GM23248 (cell line): ENCODE measurements around the gene WWC1. TPM values are rescaled to one million over a fixed set of nuclear protein-coding genes. Genes with fewer than 3 reads are reported as not detected.

ENCODE experiments used
- DNase-seq: peaks from one replicate; pipeline ENCODE4 v3.0.0-alpha.2; 2015
- H2AFZ ChIP-seq: fragments of 200-600 bp; sonication (generic); 2 replicates; pipeline ENCODE4 v1.6.1; 2016; ENCODE audit warnings: antibody characterized with exemption
- H3F3A ChIP-seq: fragments of 200-600 bp; sonication (generic); 2 replicates; pipeline ENCODE4 v1.6.1; 2016; ENCODE audit warnings: mild to moderate bottlenecking, antibody characterized with exemption, mixed run types; ENCODE audit not compliant: insufficient read depth
- H3K27ac ChIP-seq: fragments of 200-600 bp; sonication (generic); 2 replicates; pipeline ENCODE4 v1.5.1; 2016; ENCODE audit warnings: mild to moderate bottlenecking
- H3K27me3 ChIP-seq: fragments of 200-600 bp; sonication (generic); replicated peaks from 2 replicates; pipeline ENCODE4 v1.6.1; 2016; ENCODE audit warnings: mild to moderate bottlenecking; ENCODE audit not compliant: insufficient read depth
- H3K36me3 ChIP-seq: fragments of 200-600 bp; sonication (generic); 2 replicates; pipeline ENCODE4 v1.6.1; 2016; ENCODE audit warnings: low read depth, mild to moderate bottlenecking
- H3K4me1 ChIP-seq: fragments of 200-600 bp; sonication (generic); 2 replicates; pipeline ENCODE4 v1.6.1; 2016; ENCODE audit warnings: mild to moderate bottlenecking; ENCODE audit not compliant: insufficient read depth
- H3K4me2 ChIP-seq: fragments of 200-600 bp; sonication (generic); one replicate; pipeline ENCODE4 v1.6.1; 2016; ENCODE audit warnings: mild to moderate bottlenecking; ENCODE audit not compliant: unreplicated experiment
- H3K4me3 ChIP-seq: fragments of 200-600 bp; sonication (generic); 2 replicates; pipeline ENCODE4 v1.5.1; 2016; ENCODE audit warnings: mild to moderate bottlenecking
- H3K79me2 ChIP-seq: fragments of 200-600 bp; sonication (generic); 2 replicates; pipeline ENCODE4 v1.6.1; 2016; ENCODE audit warnings: mild to moderate bottlenecking; ENCODE audit not compliant: insufficient read depth
- H3K9ac ChIP-seq: fragments of 200-600 bp; sonication (generic); 2 replicates; pipeline ENCODE4 v1.6.1; 2016; ENCODE audit warnings: mild to moderate bottlenecking
- H3K9me2 ChIP-seq: fragments of 200-600 bp; sonication (generic); 2 replicates; pipeline ENCODE4 v1.6.1; 2016; ENCODE audit warnings: mixed run types, mild to moderate bottlenecking, moderate library complexity; ENCODE audit not compliant: insufficient read depth
- H3K9me3 ChIP-seq: fragments of 200-600 bp; sonication (generic); one replicate; pipeline ENCODE4 v1.6.1; 2017; ENCODE audit warnings: low read depth
- H4K20me1 ChIP-seq: fragments of 200-600 bp; sonication (generic); 2 replicates; pipeline ENCODE4 v1.6.0; 2016; ENCODE audit not compliant: insufficient read depth
- EZH2 ChIP-seq: fragments of 200-600 bp; sonication (generic); IDR thresholded peaks from 2 replicates; pipeline ENCODE4 v1.6.1; 2018; ENCODE audit warnings: antibody characterized with exemption, mild to moderate bottlenecking; ENCODE audit not compliant: insufficient read depth, poor library complexity, severe bottlenecking
- EZH2phosphoT487 ChIP-seq: fragments of 200-600 bp; sonication (generic); IDR thresholded peaks from 2 replicates; pipeline ENCODE4 v1.6.1; 2018; ENCODE audit warnings: antibody characterized with exemption, moderate library complexity, mild to moderate bottlenecking, low read depth; ENCODE audit not compliant: insufficient read depth
- WGBS, 2 experiments: methylation state at CpG; one replicate each; pipeline ENCODE4 v1.1.6; 2015 to 2017; ENCODE audit warnings: low lambda C conversion rate in 2 of 2, low coverage in 1 of 2; ENCODE audit errors: missing lambda C conversion rate in 2 of 2; 5-methylcytosine and 5-hydroxymethylcytosine counted together
- in situ Hi-C: fragments of 300-500 bp; cut with MboI; formaldehyde crosslinking; loops from 2 replicates; pipeline ENCODE4 v1.15.0; 2020
- polyA plus RNA-seq: library from polyadenylated mRNA; unstranded; fragments of >200 nt; fragmentation: Nextera tagmentation; extraction: Ambion mirVana; gene quantifications from 2 replicates; pipeline ENCODE4 v1.2.1, GENCODE V29; 2016
- total RNA-seq: library from RNA; depleted of rRNA; stranded (reverse); fragments of >200 nt; shearing (Covaris generic); gene quantifications from 2 replicates; pipeline ENCODE4 v1.2.3, GENCODE V29; 2014

WWC1 gene
- total and polyA plus RNA-seq, 2 experiments from 2014 or later: 1.8 to 7.1 TPM

DNA sequence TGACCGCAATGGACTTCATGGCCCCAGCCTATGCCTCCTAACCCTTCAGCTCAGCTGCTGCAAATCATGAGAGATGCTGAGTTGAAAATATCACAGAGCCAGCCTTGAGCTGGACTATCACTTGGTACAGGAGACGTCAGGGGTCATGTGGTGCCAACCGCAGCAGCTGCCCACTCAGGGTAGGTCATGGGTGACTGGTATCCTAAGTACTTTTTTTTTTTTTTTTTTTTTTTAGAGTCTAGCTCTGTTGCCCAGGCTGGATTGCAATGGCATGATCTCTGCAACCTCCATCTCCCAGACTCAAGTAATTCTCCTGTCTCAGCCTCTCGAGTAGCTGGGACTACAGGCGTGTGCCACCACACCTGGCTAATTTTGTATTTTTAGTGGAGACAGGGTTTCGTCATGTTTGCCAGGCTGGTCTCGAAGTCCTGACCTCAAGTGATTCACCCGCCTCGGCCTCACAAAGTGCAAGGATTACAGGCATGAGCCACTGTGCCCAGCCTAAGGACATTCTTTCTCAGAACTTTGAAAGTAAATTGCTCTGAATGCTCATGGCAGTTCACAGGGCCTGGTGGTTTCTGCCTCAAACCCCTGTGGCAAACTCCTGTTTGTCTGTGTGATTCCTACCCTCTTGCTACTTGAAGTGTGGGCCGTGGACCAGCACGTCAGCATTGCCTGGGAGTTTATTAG lies 21.3 kb downstream of the WWC1 start:
- H3K9ac ChIP-seq: no peak overlapping the region
- no peak overlapping the region for H3K4me3 ChIP-seq
- H3K79me2 ChIP-seq: no peaks in the 10 kb centered on the region
- H4K20me1 ChIP-seq: no peaks in the 10 kb centered on the region
- no peak for DNase-seq
- no peaks in the 10 kb centered on the region for H3K9me2 ChIP-seq
- H3K4me1 ChIP-seq: peaks cover 28% of the 10 kb centered on the region
- H3K4me2 ChIP-seq: no peak overlapping the region
- WGBS, 2 experiments: 80 to 82% methylated on average over 11 of the region's 11 CpGs
- H3K27me3 ChIP-seq: no peaks in the 10 kb centered on the region
- no peaks in the 10 kb centered on the region for H3K9me3 ChIP-seq
- H3K27ac ChIP-seq: no peak overlapping the region
- peaks cover 9% of the 10 kb centered on the region; the same call in 1 of the 2 replicates for H3F3A ChIP-seq
- in situ Hi-C loops: no loop called here
- no peak overlapping the region for H2AFZ ChIP-seq
- TF ChIP-seq EZH2phosphoT487 (no peak), EZH2 (no peak)
- no peaks in the 10 kb centered on the region for H3K36me3 ChIP-seq

DNA sequence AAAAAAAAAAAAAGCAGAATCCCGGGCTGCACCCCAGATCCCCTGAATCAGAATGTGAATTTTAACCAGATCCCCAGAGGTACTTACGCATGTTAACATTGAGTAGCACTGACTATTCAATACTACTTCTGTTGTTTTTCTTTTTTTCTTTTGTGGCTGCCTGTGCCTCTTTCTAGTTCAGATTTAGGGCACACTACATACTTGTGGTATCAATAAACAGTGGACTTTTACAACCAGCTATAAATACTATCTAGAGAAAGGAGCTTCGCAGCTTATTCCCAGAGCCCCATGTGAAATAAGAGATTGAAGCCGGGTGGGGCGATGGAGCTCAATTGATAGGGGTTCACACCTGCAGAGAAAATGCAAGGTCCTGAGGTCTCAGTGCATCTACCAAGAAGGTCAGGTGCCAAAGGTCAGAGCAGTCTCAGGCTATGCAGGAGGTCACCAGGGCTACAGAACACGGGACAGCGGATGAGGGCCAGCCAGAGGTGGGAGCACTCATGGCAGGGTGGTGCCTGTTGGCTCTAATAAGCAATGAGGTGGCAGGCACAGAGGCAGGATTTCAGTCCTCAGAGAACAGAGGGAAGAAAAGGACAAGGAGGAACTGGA lies 22.3 kb downstream of the WWC1 start:
- TF ChIP-seq EZH2 (no peak), EZH2phosphoT487 (no peak)
- H3K27ac ChIP-seq: no peak overlapping the region
- H3K4me1 ChIP-seq: peaks cover 32% of the 10 kb centered on the region
- H3K9me2 ChIP-seq: no peaks in the 10 kb centered on the region
- no peak overlapping the region for H2AFZ ChIP-seq
- no peak overlapping the region for H3K4me3 ChIP-seq
- DNase-seq: peak; percentile 20
- H3K9ac ChIP-seq: no peak overlapping the region
- peaks cover 9% of the 10 kb centered on the region; the same call in 1 of the 2 replicates for H3F3A ChIP-seq
- in situ Hi-C loops: no loop called here
- H3K79me2 ChIP-seq: no peaks in the 10 kb centered on the region
- no peaks in the 10 kb centered on the region for H3K9me3 ChIP-seq
- WGBS, 2 experiments: 94 to 97% methylated on average over 7 of the region's 7 CpGs
- no peak overlapping the region for H3K4me2 ChIP-seq
- H4K20me1 ChIP-seq: no peaks in the 10 kb centered on the region
- H3K36me3 ChIP-seq: no peaks in the 10 kb centered on the region
- H3K27me3 ChIP-seq: no peaks in the 10 kb centered on the region

DNA sequence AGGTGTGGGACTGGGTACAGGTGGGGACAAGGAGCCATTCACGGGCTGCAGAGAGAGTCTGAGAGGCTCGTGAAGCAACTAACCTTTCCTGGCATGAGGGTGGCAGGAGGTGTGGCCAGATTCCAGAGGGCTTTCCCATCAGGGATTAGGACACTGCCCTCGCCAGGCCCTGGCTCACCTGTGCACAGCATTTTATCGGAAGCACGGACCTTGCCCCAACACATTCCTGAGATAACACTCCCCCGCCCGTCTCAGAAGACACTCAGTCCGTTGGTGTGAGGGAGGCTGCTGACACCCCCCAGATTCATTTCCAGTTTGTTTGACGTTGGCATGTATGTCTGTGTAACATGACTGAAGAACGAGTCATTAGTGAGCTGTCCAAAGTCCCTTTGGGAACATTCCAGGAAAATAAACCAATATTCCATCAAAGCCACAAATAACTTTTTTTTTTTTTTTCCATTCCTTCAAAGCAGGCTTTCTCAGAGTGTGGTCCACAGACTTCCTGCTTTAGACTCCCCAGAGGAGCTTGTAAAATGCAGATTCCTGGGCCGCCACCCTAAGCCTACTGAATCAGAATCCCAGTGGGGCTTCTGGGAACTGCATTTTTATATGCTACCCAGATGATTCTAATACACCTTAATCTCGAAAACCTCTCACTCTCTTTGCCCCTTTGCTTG lies 23.4 kb downstream of the WWC1 start:
- H3K9me3 ChIP-seq: no peaks in the 10 kb centered on the region
- no peaks in the 10 kb centered on the region for H3K9me2 ChIP-seq
- no peak overlapping the region for H2AFZ ChIP-seq
- in situ Hi-C loops: no loop called here
- peak; percentile 94 for DNase-seq
- H3K4me3 ChIP-seq: no peak overlapping the region
- peaks cover 9% of the 10 kb centered on the region; the same call in 1 of the 2 replicates for H3F3A ChIP-seq
- 0 out of 2 replicates have a peak overlapping the region, but pooled peaks have one; percentile 19 for H3K9ac ChIP-seq
- no peaks in the 10 kb centered on the region for H3K36me3 ChIP-seq
- no peaks in the 10 kb centered on the region for H4K20me1 ChIP-seq
- H3K27ac ChIP-seq: peak overlapping the region; percentile 9; the same call in 1 of the 2 replicates
- no peaks in the 10 kb centered on the region for H3K79me2 ChIP-seq
- no peaks in the 10 kb centered on the region for H3K27me3 ChIP-seq
- TF ChIP-seq EZH2phosphoT487 (no peak), EZH2 (no peak)
- peak overlapping the region; percentile 27 for H3K4me2 ChIP-seq
- WGBS, 2 experiments: 9 to 13% methylated on average over 12 of the region's 12 CpGs
- peaks cover 32% of the 10 kb centered on the region for H3K4me1 ChIP-seq

DNA sequence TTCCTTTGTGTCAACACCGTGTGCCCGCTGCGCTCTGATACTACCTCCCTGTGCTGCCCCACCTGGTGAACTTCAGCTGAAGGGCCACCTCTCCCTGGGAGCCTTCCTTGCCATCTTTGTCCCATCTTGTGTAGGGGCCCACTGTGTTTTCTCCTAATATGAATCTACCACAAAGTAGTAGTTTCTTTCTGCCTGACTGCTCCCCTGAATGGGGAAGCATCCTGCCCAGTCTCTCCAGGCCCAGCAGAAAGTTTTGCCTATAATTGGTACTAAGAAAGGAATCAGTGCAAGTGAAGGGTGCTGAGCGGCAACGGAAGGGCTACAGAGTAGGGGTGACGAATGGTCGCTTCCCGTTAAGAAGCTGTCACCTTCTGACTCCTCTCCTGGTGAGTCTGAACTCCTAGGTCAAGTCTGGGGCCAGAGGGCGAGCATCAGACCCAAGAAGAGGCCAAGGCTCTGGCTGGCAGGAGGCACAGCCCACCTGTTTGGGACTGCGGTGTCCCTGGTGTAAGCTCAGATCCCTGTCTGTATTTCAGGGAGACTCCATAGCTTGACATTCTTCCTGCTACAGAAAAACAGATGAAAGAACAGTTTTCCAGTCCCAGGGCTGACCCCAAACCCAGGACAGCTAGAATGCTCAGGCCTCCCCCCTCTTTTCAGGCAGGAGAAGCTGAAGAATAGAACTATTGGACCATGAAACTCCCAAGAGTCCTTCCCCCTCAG lies 24.1 kb downstream of the WWC1 start:
- peaks cover 9% of the 10 kb centered on the region; the same call in 1 of the 2 replicates for H3F3A ChIP-seq
- H3K9me2 ChIP-seq: no peaks in the 10 kb centered on the region
- no peak overlapping the region for H3K4me3 ChIP-seq
- peak overlapping the region; percentile 27 for H3K4me2 ChIP-seq
- peak overlapping the region; percentile 9; the same call in 1 of the 2 replicates for H3K27ac ChIP-seq
- H3K9me3 ChIP-seq: no peaks in the 10 kb centered on the region
- H3K4me1 ChIP-seq: peaks cover 32% of the 10 kb centered on the region
- no peak overlapping the region for H2AFZ ChIP-seq
- in situ Hi-C loops: no loop called here
- WGBS, 2 experiments: 92 to 95% methylated on average over 10 of the region's 10 CpGs
- no peaks in the 10 kb centered on the region for H4K20me1 ChIP-seq
- no peaks in the 10 kb centered on the region for H3K36me3 ChIP-seq
- H3K79me2 ChIP-seq: no peaks in the 10 kb centered on the region
- no peak for TF ChIP-seq EZH2
- TF ChIP-seq EZH2phosphoT487: no peak
- H3K9ac ChIP-seq: 0 out of 2 replicates have a peak overlapping the region, but pooled peaks have one; percentile 19
- DNase-seq: no peak
- no peaks in the 10 kb centered on the region for H3K27me3 ChIP-seq
